H9 (cell line): ENCODE results near the gene COL4A2. TPM values are rescaled to one million over a fixed set of nuclear protein-coding genes. Genes with fewer than 3 reads are reported as not detected.

Experiments
- DNase-seq: peaks from one replicate; pipeline ENCODE4 v3.0.0-alpha.2; 2017
- H2AFZ ChIP-seq: one replicate; pipeline ENCODE4 v1.6.1; 2013; ENCODE audit warnings: mild to moderate bottlenecking, low read length, control low read depth, moderate library complexity
- H2AK5ac ChIP-seq: 2 replicates; pipeline ENCODE4 v1.6.1; 2013; ENCODE audit warnings: low read length, control low read depth, mixed read lengths; ENCODE audit not compliant: insufficient read length
- H2BK120ac ChIP-seq: one replicate; pipeline ENCODE4 v1.6.1; 2013; ENCODE audit warnings: low read depth, mild to moderate bottlenecking, low read length, control low read depth, inconsistent platforms; ENCODE audit not compliant: poor library complexity, severe bottlenecking
- H2BK12ac ChIP-seq: 2 replicates; pipeline ENCODE4 v1.6.1; 2013; ENCODE audit warnings: low read length, control low read depth, mixed read lengths, low read depth; ENCODE audit not compliant: insufficient read length
- H2BK15ac ChIP-seq: 2 replicates; pipeline ENCODE4 v1.6.1; 2013; ENCODE audit warnings: low read depth, low read length, control low read depth
- H2BK20ac ChIP-seq: one replicate; pipeline ENCODE4 v1.6.1; 2013; ENCODE audit warnings: low read depth, mild to moderate bottlenecking, low read length, control low read depth, inconsistent platforms; ENCODE audit not compliant: poor library complexity, severe bottlenecking
- H2BK5ac ChIP-seq: 2 replicates; pipeline ENCODE4 v1.6.1; 2013; ENCODE audit warnings: low read length, control low read depth, mixed read lengths; ENCODE audit not compliant: insufficient read length
- H3K14ac ChIP-seq: 2 replicates; pipeline ENCODE4 v1.6.1; 2013; ENCODE audit warnings: low read length, control low read depth; ENCODE audit not compliant: insufficient read depth
- H3K18ac ChIP-seq: 2 replicates; pipeline ENCODE4 v1.6.1; 2013; ENCODE audit warnings: low read depth, mild to moderate bottlenecking, mixed read lengths, low read length, control low read depth; ENCODE audit not compliant: insufficient read length
- H3K23ac ChIP-seq: 2 replicates; pipeline ENCODE4 v1.6.1; 2013; ENCODE audit warnings: low read length, control low read depth, mixed read lengths, low read depth; ENCODE audit not compliant: insufficient read length
- H3K23me2 ChIP-seq: 2 replicates; pipeline ENCODE4 v1.6.1; 2013; ENCODE audit warnings: low read depth, mild to moderate bottlenecking, mixed read lengths, low read length, control low read depth; ENCODE audit not compliant: insufficient read length, poor library complexity, severe bottlenecking
- H3K27ac ChIP-seq: 2 replicates; pipeline ENCODE4 v1.5.1; 2013; ENCODE audit warnings: low read length, control low read depth, mixed read lengths, low read depth; ENCODE audit not compliant: insufficient read length
- H3K27me3 ChIP-seq: 2 replicates; pipeline ENCODE4 v1.6.1; 2013; ENCODE audit warnings: low read length, control low read depth, inconsistent platforms; ENCODE audit not compliant: insufficient read depth
- H3K4ac ChIP-seq: 2 replicates; pipeline ENCODE4 v1.6.1; 2013; ENCODE audit warnings: low read depth, mild to moderate bottlenecking, control low read depth, inconsistent platforms, low read length, moderate library complexity
- H3K4me1 ChIP-seq: 2 replicates; pipeline ENCODE4 v1.6.1; 2013; ENCODE audit warnings: low read length, control low read depth, inconsistent platforms; ENCODE audit not compliant: insufficient read depth
- H3K4me2 ChIP-seq: 2 replicates; pipeline ENCODE4 v1.6.1; 2013; ENCODE audit warnings: low read length, control low read depth, mixed read lengths; ENCODE audit not compliant: insufficient read length, insufficient read depth
- H3K56ac ChIP-seq: 2 replicates; pipeline ENCODE4 v1.6.1; 2013; ENCODE audit warnings: low read depth, mild to moderate bottlenecking, mixed read lengths, low read length, control low read depth; ENCODE audit not compliant: insufficient read length
- H3K79me1 ChIP-seq: 2 replicates; pipeline ENCODE4 v1.6.1; 2013; ENCODE audit warnings: low read depth, mild to moderate bottlenecking, moderate library complexity, low read length, control low read depth, inconsistent platforms; ENCODE audit not compliant: insufficient read depth, poor library complexity, severe bottlenecking
- H3K79me2 ChIP-seq: 2 replicates; pipeline ENCODE4 v1.6.1; 2013; ENCODE audit warnings: low read length, control low read depth, inconsistent platforms; ENCODE audit not compliant: insufficient read depth
- H3K9ac ChIP-seq: 2 replicates; pipeline ENCODE4 v1.6.1; 2013; ENCODE audit warnings: low read length, control low read depth, mixed read lengths; ENCODE audit not compliant: insufficient read length; ENCODE audit errors: extremely low read depth
- H3K9me3 ChIP-seq: one replicate; pipeline ENCODE4 v1.6.1; 2013; ENCODE audit warnings: low read depth, low read length, inconsistent platforms; ENCODE audit not compliant: control insufficient read depth
- H3T11ph ChIP-seq: one replicate; pipeline ENCODE4 v1.6.1; 2013; ENCODE audit warnings: mild to moderate bottlenecking, low read length, control low read depth, inconsistent platforms
- H4K20me1 ChIP-seq: one replicate; pipeline ENCODE4 v1.6.1; 2013; ENCODE audit not compliant: control insufficient read depth, insufficient read length, insufficient read depth
- H4K5ac ChIP-seq: 2 replicates; pipeline ENCODE4 v1.6.1; 2013; ENCODE audit warnings: low read depth, mild to moderate bottlenecking, mixed read lengths, low read length, control low read depth; ENCODE audit not compliant: insufficient read length
- H4K8ac ChIP-seq: replicated peaks from 2 replicates; pipeline ENCODE4 v1.6.1; 2013; ENCODE audit warnings: low read length, control low read depth, mixed read lengths, low read depth; ENCODE audit not compliant: insufficient read length
- H4K91ac ChIP-seq: 2 replicates; pipeline ENCODE4 v1.6.1; 2013; ENCODE audit warnings: low read depth, mild to moderate bottlenecking, moderate library complexity, mixed read lengths, low read length, control low read depth; ENCODE audit not compliant: insufficient read length
- H3K27ac Mint-ChIP-seq, 3 experiments: 2 replicates in 2 of 3; 3 replicates in 1 of 3; pipeline ENCODE4 v1.8.0; 2020 to 2021; ENCODE audit warnings: mixed read lengths in 3 of 3, mild to moderate bottlenecking in 1 of 3, moderate library complexity in 1 of 3
- H3K27me3 Mint-ChIP-seq: 2 replicates; pipeline ENCODE4 v1.8.0; 2021; ENCODE audit warnings: low read depth, mild to moderate bottlenecking, moderate library complexity, mixed read lengths
- H3K36me3 Mint-ChIP-seq, 3 experiments: 2 replicates in 2 of 3; 3 replicates in 1 of 3; pipeline ENCODE4 v1.8.0; 2020 to 2021; ENCODE audit warnings: low read depth in 3 of 3, mixed read lengths in 3 of 3; ENCODE audit not compliant: insufficient read depth in 1 of 3
- H3K4me1 Mint-ChIP-seq, 2 experiments: 2 replicates each; pipeline ENCODE4 v1.8.0; 2020; ENCODE audit warnings: mixed read lengths in 2 of 2
- H3K4me3 Mint-ChIP-seq, 2 experiments: 2 replicates in 1 of 2; 3 replicates in 1 of 2; pipeline ENCODE4 v1.8.0; 2020 to 2021; ENCODE audit warnings: mild to moderate bottlenecking in 2 of 2, mixed read lengths in 2 of 2, moderate library complexity in 1 of 2
- H3K9me3 Mint-ChIP-seq, 2 experiments: 2 replicates in 1 of 2; 3 replicates in 1 of 2; pipeline ENCODE4 v1.8.0; 2020; ENCODE audit warnings: mild to moderate bottlenecking in 2 of 2, mixed read lengths in 2 of 2, moderate library complexity in 1 of 2
- CTCF ChIP-seq: fragments of 200-600 bp; sonication (generic); conservative IDR thresholded peaks from 3 replicates; pipeline ENCODE4 v1.8.0; 2021; ENCODE audit warnings: antibody characterized with exemption, mild to moderate bottlenecking
- WGBS: extraction: QIAGEN DNeasy Blood & Tissue Kit; methylation state at CpG from one replicate; pipeline ENCODE4 v1.1.7; 2013; ENCODE audit warnings: missing lambda C conversion rate, low lambda C conversion rate, mixed read lengths; ENCODE audit not compliant: insufficient read length; ENCODE audit errors: extremely low coverage; 5-methylcytosine and 5-hydroxymethylcytosine counted together
- total RNA-seq: library from RNA; stranded (reverse); gene quantifications from 2 replicates; pipeline ENCODE4 v1.2.1, GENCODE V29; 2021

The COL4A2 gene
- total RNA-seq, 1 experiment from 2014 or later: 76.5 TPM

DNA sequence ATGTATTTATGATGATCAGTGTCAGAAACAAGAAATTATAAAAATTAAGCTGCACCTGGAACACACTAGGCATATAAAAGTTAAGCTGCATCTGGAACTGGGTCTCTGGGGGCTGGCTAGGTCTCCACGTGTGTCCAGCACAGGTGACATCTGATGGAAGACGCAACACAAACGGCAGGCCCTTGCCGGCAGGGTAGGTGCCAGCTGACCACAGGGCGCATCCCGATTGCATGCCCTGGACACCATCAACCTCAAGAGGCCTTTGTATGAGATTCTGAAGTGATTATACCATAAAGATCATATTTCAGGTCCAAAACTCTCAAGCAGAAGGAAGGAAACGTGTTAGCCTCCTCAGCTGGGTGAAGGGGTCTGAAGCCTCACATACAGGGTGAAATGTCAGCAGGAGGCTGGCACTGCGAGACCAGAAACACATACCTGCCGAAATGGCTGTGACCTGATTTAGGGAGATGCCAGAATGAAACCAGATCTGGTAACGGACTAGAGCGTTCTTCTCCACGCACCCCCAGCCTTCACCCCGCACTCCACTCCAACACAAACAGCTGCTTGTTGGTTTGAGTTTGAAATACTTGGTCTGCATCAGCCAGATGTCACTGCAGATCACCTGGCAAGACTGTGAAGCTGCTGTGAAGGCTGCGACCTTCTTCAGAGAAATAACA lies 37.4 kb upstream of the COL4A2 start:
- H3T11ph ChIP-seq: no peak overlapping the region
- no CpG with 5 or more reads among the region's 14 CpGs for WGBS
- TF ChIP-seq CTCF: no peak
- no peak overlapping the region for H4K5ac ChIP-seq
- no peak for DNase-seq
- no peaks in the 10 kb centered on the region for H3K9me3 ChIP-seq
- peaks cover 4% of the 10 kb centered on the region for H3K79me1 ChIP-seq
- H3K4me2 ChIP-seq: no peak overlapping the region
- H2AFZ ChIP-seq: no peak overlapping the region
- H3K9me3 Mint-ChIP-seq: no peaks in the 10 kb centered on the region
- no peaks in the 10 kb centered on the region; the same call in 1 of the 2 replicates for H3K27me3 Mint-ChIP-seq
- no peaks in the 10 kb centered on the region for H3K27me3 ChIP-seq
- no peak overlapping the region for H3K27ac ChIP-seq
- no peak overlapping the region for H4K8ac ChIP-seq
- no peak overlapping the region for H3K9ac ChIP-seq
- no peak overlapping the region for H4K91ac ChIP-seq
- no peak overlapping the region for H3K18ac ChIP-seq
- no peaks in the 10 kb centered on the region for H3K36me3 Mint-ChIP-seq
- H3K56ac ChIP-seq: no peak overlapping the region
- no peaks in the 10 kb centered on the region for H4K20me1 ChIP-seq
- no peak overlapping the region for H2BK120ac ChIP-seq
- H3K79me2 ChIP-seq: peaks cover 3% of the 10 kb centered on the region; the same call in 1 of the 2 replicates
- no peak overlapping the region for H3K23ac ChIP-seq
- H3K14ac ChIP-seq: no peak overlapping the region
- no peak overlapping the region for H2BK5ac ChIP-seq
- no peak overlapping the region for H3K27ac Mint-ChIP-seq
- H3K4ac ChIP-seq: no peak overlapping the region
- H3K4me1 Mint-ChIP-seq: peaks cover 47 to 53% of the 10 kb centered on the region in 2 experiments
- no peak overlapping the region for H2AK5ac ChIP-seq
- no peak overlapping the region for H2BK12ac ChIP-seq
- H3K4me1 ChIP-seq: peaks cover 13% of the 10 kb centered on the region
- no peak overlapping the region for H3K4me3 Mint-ChIP-seq
- H2BK20ac ChIP-seq: no peak overlapping the region
- H3K23me2 ChIP-seq: no peaks in the 10 kb centered on the region
- H2BK15ac ChIP-seq: no peak overlapping the region
